GM18870 (cell line): ENCODE results near the gene SLC24A5.

Source experiments
- ATAC-seq: cut with Tn5 transposase; IDR thresholded peaks from one replicate; pipeline ENCODE4 v1.9.1; 2021; ENCODE audit warnings: moderate library complexity; ENCODE audit not compliant: unreplicated experiment

The SLC24A5 gene

DNA sequence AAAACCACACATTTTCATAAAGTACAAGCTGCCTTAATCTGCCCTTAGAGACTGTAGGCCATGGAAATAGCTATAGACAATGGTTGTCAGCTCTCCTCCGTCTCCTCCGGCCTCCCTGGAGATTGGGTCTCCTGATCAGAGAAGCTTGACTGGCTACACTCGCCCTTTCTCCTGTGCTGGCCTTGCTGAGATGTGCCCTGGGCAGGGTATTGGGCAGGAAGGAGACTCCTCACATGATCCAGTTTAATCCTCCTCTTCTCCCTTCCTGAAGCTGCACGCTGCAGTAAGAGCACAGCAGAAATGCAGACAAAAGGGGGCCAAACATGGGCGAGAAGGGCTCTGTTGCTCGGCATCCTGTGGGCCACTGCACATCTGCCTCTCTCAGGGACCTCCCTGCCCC, at the start of gene SLC24A5:
TSS of gene SLC24A5 (plus strand) at position 246 of the 400 bp plus-strand sequence. CDS start at position 301, 55 bp downstream.
- ATAC-seq: no peak

DNA sequence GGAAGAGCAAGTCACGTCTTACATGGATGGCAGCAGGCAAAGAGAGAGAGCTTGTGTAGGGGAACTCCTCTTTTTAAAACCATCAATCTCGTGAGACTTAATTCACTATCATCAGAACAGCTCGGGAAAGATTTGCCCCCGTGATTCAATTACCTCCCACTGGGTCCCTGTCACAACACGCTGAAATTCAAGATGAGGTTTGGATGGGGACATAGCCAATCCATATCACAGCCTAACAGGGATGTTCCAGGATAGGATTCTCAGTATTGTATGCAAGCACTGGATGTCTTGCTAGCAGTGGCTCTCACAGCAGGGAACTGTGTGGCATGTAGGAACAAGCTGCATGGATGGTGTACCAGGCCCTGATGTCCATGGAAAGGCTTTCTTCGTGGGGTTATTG, 47.8 kb upstream of the SLC24A5 start:
- ATAC-seq: no peak

DNA sequence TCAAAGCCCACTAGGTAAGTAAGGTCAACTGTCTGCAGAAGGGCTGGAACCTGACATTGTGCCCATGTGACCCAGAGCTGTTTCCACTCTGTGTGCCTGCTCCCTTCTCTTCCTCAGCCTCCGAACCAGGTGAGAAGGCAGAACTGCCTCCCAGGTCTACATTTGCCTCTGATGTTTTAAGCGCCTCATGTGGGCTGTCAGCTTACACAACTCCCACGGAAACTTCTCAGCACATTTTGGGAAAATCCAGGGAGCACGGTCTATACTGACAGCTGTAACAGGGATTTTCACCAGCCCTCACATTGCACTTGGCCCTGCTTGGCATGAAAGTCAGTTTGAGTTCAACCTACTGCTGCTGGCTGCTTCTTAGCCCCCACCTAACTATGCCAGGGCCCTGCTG, 46.9 kb upstream of the SLC24A5 start:
- ATAC-seq: no peak

DNA sequence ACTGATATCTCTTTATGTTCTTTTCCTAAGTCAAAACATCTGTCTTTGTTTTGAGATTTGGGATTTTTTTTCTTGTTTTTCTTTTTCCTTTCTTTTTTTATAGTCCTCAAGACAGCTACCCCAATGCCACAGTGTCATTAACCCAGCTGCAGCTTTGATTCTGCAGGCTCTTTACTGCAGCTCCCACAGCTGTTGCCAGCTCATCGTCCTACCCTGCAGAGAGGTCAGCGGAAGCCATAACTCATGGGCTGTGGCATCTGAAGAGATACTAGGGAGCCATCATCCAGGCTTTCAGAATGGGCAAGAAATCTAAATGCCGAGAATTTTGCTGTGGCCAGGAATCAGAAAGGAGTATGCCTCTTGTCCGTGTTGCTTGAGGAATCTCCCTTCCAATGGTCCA, 44.3 kb upstream of the SLC24A5 start:
- no peak for ATAC-seq

DNA sequence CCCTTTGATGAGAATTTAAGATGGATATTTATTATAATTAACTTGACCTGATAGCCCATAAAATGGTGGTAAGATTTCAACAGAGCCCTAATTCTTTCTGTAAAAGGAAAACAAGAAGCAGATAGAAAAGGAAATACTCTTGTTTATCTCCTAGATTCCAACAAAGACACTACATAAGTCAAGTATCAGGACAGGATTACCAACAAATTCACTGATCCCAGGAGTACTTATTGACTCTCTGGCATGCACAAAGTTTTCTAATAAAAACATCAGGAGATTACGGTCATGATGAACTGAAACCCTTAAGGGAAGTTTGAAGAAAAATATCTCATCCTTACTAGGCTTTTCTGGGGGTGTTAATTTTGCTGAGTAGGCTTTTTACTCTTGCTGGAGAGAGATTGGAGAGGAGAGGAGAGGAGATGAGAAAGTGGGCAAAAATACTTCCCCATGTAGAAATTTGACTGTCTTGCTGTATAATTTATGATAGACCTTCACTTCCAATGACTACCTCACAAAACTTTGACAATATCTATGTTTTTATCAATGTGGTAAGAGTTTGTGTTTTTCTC, 43.1 kb upstream of the SLC24A5 start:
- no peak for ATAC-seq

DNA sequence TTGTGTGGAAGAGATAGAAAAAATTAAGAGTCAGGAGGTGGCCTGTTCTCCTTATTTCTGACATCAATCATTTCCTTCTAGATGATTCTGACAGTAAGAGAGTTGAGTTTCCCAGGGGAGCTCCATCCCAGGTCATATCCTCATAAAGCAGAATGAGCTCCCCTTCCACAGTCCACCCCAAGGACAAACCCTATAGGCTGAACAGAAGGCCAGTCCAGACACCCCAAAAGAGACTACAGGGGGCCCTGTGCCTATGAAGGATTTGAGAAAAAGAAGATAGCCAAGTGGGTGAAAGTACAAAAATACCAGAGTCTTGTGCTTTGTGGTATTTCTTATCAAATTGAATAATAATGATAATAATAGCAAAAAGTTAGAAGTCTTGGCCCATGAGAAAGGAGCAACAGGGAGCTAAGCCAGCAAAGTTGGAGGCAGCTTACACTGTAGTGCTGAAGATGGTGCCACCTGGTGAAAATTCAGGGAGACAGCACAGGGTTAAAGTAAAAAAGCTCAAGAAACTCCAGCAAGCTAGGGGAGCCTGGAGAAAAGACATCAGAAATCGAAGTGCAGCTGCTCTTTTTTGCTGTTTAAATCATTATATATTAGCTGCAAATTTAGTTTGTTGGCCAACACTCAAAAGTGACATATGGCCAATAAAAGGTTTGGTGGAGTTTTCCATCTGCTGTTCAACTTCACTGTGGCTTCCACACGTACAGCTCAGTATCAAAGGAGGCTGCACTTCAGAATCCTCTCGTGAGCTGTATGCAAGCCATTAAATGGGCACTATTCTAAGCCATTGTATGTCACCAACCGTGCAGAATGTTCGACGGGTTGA, 35.8 kb upstream of the SLC24A5 start:
- ATAC-seq: no peak

DNA sequence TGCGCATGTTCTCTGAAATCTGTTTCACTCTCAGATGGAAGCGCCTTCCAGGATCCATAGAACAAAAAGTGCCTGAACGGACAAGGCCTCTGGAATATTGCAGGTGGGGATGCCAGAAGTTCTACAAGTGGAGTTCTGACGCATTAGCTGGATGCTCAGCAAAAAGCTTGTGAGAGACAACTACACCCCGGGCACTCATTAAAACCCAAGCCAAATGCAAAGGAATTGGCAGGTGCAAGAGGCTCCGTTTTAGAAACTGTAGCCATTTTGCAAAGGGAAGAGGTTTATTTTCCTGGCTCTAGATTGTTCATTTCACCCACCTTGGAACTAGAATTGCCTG, 35.2 kb upstream of the SLC24A5 start:
- no peak for ATAC-seq

DNA sequence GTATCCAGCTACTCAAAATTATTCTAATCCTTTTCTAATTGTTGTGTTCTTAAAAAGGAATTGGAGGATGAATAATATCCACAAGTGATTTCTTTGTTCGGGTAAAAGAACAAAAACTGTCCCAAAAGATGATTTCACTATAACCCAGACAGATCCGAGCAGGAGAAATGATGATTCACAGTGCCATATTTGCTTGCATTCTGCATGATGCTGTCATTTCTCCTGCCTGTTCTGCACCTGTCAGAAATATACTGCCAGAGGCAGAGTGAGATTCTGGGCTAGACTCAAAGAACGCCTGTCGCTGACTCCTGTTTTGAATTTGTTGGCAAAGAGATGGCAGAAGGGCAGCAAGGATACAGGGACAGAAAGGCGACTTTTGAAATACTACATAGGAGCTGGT, 34.7 kb upstream of the SLC24A5 start:
- ATAC-seq: no peak

DNA sequence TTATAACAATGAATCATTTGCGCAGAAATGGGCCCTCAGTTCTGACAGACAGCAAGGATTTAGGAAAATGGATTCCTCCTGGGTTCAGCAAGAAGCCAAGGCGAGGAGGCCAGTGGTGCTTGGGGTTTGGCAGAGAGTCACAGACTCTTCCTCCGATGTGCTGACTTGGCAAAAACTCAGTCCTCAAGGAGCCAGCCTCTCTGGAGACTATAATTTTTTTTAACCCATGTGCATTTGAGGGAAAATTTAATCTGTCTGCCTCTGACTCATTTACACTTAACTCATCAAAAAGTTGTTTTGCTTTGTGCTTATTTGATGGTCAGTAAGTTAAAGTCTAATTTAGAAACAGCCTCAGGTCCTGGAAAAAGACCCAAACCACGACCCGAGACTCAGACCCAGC, 34.2 kb upstream of the SLC24A5 start:
- no peak for ATAC-seq

DNA sequence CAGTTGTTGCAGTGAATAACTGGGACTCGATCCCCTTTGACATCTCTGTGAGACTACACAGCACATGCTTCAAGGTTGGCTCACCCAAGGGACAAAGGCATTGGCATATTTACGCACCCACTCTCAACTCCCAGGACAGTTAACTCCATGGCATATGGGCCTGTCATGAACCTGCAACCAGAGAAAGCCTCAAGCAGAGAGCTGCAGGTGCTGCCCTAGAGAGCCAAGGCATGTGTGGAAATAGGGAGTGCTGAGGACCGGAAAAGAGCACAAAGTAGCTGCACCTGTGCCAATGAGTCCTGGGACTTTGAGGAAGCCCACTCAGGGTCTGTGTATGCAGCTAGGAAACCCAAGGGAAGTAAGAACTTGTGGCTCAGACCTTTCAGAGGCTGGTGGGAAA, 32.9 kb upstream of the SLC24A5 start:
- no peak for ATAC-seq

DNA sequence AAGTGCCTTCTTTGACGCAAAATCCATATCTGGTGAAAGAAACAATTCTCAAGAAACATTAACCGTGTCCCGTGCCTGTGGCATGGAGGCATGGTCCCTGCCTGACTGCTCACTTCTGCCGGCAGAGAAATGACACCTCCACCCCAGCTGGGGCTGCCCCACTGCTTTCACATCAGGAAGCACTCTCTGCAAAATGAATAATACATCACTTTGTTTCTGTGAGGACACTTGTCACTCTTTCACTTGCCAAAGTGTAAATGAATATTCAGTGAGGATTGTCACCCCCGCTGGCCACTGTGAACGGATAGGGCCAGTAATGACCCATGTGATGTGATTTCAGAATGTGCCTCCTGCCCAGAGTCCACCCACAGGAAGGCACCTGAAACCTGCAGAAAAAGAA, 31.1 kb upstream of the SLC24A5 start:
- ATAC-seq: peak; percentile 43

DNA sequence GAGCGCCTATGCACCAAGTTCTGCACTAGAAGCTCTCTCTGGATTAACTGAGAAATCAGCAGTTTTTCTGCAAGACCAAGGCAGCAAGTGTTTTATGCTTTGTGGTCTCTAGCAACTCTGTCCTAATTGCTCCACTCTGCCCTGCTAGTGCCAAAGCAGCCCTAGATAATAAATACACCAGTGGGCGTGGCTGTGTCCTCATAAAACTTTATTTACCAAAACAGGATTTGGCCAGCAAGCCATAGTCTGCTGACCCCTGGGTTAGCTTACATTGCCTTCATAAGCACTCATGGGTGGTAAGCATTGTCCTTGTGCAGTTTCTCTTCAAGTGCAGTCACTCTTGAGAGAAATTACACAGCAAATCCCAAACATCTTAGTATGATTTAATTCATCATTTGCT, 30.7 kb upstream of the SLC24A5 start:
- no peak for ATAC-seq

DNA sequence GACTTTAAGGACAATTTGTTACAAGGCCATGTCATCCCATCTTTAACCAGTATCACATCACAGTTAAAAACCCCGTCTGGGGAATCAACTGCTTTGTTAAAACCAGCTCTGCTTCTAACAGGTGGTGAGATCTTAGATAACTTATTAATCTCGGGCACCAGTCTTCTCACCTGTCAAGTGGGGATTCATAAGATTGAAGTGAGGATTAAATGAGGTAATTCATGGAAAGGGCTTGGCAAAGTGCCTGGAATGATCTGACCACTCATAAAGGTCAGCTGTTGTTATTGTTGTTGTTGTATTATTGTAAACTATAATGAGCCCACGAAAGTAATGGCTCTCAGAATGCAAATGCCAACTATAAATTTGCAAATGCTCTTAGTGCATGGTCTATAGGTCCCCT, 30.1 kb upstream of the SLC24A5 start:
- ATAC-seq: no peak

DNA sequence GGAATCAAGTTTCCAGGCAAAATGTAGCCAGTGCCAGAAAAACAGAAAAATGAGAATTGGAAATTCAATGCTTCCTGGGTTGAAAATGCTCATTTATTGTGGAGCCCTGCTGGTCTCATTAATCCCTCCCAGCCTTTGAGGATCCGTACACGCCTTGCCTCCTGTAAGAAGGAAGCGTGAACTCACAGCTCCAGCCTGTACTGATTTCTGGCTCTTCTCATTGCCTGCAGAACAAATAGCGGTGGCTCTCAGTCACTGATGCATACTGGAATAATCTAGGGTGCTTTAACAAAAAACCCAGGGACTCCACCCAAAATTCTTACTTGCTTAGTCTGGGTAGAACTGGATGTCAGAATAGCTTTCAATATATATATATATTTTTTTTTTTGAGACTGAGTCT, 29.3 kb upstream of the SLC24A5 start:
- ATAC-seq: no peak

DNA sequence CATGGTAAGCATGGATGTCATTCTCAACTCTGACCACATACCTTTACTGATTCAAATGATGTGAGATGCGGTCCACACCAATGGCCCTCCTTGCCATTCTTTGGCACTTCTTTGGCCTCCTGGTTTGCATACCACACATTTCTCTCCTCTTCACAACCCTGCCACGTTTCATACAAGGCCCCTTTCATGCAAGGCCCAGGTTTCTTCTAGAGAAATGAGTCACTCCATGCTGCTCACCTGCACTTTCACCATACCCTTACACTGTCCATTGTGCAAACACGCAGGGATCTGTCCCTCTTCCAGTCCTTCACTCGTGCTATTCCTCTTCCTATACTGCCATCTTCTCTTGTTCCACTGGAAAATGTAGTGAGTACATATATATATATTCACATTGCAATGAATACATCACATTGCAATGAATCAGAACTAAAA, 24.4 kb upstream of the SLC24A5 start:
- ATAC-seq: peak; percentile 88

DNA sequence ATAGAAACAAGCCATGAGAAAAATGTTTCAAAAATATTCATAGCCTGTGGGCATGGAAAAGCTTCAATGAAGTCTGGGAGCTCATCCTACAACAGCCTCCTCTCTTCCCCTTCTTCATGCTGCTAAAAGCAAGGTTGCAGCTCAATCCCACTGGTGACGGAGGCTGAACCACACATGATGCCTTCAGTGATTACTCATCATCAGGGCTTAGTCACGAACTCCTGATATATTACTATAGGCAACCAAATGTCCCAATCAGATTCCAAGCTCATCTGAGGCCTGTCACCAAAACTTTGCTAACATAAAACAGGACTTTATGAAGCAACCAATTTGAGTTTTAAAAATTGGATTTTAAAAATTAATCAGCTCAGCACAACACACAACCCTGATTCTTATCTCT, 24.0 kb upstream of the SLC24A5 start:
- no peak for ATAC-seq

DNA sequence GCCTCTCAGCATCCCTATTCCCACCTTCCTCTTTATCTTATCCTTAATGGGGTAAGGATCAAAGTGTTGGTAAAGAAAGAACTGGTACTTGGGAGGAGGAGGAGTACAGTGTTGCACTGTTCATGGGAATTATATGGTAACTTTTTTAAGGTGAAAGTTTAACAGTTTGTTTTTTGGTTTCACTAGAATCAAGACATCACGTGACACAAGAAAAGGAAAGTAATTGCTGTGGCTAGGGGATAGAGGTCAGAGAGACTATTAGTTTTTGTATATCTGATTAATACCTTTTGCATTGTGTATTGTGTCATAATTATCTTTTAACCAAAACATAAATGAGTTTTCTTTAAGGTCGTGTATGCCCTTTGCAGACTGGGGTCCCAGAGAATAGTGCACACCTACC, 23.5 kb upstream of the SLC24A5 start:
- no peak for ATAC-seq

DNA sequence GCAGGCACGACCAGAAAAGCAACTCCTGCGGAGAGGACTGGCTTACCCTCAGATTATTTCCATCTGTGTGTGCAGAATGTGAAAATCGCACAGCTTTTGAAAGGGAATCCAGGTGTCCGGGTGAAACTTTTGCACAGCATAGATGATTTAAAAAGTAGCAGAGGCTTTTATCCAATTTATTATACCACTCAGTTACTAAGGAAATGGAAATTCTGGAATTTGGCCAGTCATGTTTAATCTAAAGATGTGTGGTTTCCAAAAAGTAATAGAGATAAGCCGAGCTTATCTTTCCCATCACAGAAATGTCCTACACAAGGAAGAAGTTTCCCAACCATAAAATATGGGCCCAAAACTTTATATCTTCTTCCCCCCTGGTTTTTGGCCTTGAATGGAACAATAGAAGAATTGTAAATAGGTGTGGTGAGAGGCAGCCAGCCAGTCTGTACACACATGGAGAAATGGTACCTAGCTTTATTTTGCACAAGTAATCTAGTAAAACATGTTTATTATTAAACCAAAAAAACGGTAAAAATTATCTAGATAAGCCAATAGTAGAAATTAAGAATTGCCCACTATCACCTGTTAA, 19.3 kb upstream of the SLC24A5 start:
- no peak for ATAC-seq

DNA sequence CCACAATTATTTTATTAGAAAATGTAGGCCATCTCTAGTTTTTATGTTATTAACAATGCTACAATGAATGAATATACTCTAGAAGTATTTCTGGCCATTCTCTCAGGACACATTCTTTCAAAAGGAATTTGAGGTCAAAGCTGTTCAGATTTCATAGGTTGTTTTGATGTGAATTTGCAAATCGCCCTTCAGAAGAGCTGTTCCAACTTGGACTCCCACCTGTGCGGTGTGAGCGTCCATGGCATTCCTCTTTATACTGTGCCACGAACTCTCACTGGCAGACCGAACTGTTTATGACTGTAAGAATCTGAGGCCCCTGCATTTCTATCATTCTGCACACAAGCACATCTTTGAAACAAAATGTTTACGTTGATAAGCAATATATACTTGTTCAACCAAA, 18.6 kb upstream of the SLC24A5 start:
- ATAC-seq: no peak

DNA sequence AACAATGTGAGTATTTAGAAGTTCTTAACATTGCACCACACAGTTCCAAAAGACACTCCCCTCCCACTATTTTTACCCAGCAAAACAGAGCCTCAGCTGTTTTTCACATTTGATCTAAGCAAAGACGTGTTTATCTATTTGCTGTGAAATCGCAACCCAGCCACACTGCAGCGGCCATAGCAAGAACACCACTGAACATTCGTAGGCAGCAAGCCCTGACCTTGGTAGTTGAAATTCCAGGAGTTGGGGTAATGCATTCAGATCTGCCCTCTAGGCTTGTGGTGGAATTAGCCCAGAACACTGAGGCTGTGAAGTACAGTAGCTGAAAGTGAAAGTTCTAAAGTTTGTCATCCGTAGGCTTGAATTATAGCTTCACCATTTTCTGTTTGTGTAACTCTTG, 17.1 kb upstream of the SLC24A5 start:
- ATAC-seq: no peak

DNA sequence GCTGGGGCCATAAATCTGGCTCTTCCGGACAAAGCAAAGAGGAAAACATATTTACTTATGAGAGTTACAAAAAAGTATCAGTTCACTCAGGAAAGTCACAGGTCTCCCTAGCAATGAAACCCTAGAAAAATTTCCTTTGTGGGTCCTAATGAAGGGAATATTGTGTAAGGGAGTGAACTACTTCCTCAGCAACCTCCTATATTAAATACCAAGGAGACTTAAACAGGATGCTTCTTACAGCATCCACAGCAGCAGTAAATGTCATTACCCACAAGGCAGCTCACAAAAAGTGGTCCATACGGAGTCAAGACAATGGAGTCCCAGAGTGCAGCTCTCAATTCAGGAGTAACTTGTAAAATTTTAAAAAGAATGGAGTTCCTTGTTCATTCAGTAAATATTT, 14.9 kb upstream of the SLC24A5 start:
- no peak for ATAC-seq

DNA sequence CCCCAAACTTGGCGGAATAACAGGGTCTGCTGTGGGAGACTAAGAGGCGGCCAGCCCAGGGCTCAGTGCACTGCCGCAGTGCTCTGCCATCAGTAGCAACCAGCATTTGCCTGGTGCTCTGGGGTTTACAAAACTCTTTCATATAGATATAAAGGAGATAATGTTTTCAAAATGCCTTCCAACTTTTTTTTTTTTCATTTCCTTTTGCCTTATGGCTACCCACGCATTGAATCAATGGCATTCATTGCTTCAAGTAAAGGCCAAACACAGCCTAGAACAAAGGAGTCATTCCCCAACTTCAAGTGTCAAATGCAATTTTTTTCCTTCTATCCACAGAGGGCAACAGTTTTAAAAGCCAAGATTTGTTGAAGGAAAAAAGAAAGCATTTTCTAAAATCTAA, 11.6 kb upstream of the SLC24A5 start:
- ATAC-seq: no peak
